OCI-LY3 (cell line): Measurements from ENCODE around the gene SART3.
A peak's percentile ranks its signal among the peaks of the same experiment; 100 is the strongest.

Source experiments
- H2AFZ ChIP-seq: fragments of 200-600, 300-600 bp; shearing (Covaris generic); 2 replicates; pipeline ENCODE4 v1.6.0; 2014; ENCODE audit warnings: antibody characterized with exemption, low read depth, low read length
- H3K27ac ChIP-seq: fragments of 200-600, 300-600 bp; sonication (generic); 2 replicates; pipeline ENCODE4 v1.5.1; 2014; ENCODE audit warnings: mild to moderate bottlenecking, low read length, moderate library complexity, mixed read lengths
- H3K27me3 ChIP-seq: fragments of 200-600, 300-600 bp; sonication (generic); 2 replicates; pipeline ENCODE4 v1.6.1; 2014; ENCODE audit warnings: low read depth, low read length, mixed read lengths
- H3K36me3 ChIP-seq: fragments of 200-600, 300-600 bp; sonication (generic); replicated peaks from 2 replicates; pipeline ENCODE3; 2014; ENCODE audit warnings: low read depth, low read length, mixed read lengths
- H3K4me1 ChIP-seq: fragments of 300-600, 200-600 bp; sonication (generic); 2 replicates; pipeline ENCODE4 v1.6.1; 2014; ENCODE audit warnings: low read length, mixed read lengths
- H3K4me2 ChIP-seq: fragments of 200-600, 300-600 bp; sonication (generic); 2 replicates; pipeline ENCODE4 v1.6.1; 2014; ENCODE audit warnings: low read length, mixed read lengths
- H3K4me3 ChIP-seq: fragments of 300-600, 200-600 bp; sonication (generic); 2 replicates; pipeline ENCODE4 v1.5.1; 2014; ENCODE audit warnings: antibody characterized with exemption, mild to moderate bottlenecking, low read length, moderate library complexity
- H3K79me2 ChIP-seq: fragments of 300-600, 200-600 bp; shearing (Covaris generic); 2 replicates; pipeline ENCODE4 v1.6.1; 2014; ENCODE audit warnings: mild to moderate bottlenecking, low read length, mixed read lengths
- H3K9ac ChIP-seq: fragments of 300-600, 200-600 bp; shearing (Covaris generic); 2 replicates; pipeline ENCODE4 v1.6.0; 2014; ENCODE audit warnings: mild to moderate bottlenecking, low read length, moderate library complexity
- H3K9me3 ChIP-seq: fragments of 200-600, 300-600 bp; shearing (Covaris generic); 2 replicates; pipeline ENCODE4 v1.6.1; 2014; ENCODE audit warnings: low read length, mixed read lengths; ENCODE audit not compliant: insufficient read depth
- H4K20me1 ChIP-seq: fragments of 200-600, 300-600 bp; sonication (generic); 2 replicates; pipeline ENCODE4 v1.6.1; 2016; ENCODE audit warnings: low read length, mixed read lengths; ENCODE audit not compliant: insufficient read depth
- CTCF ChIP-seq: fragments of 200-600, 300-600 bp; sonication (generic); IDR thresholded peaks from 2 replicates; pipeline ENCODE4 v1.5.1; 2014; ENCODE audit warnings: antibody characterized with exemption, low read length, low read depth
- EZH2phosphoT487 ChIP-seq: fragments of 200-600 bp; shearing (Covaris generic); IDR thresholded peaks from 2 replicates; pipeline ENCODE4 v1.6.1; 2018; ENCODE audit warnings: antibody characterized with exemption, mixed run types, low read depth

SART3 gene

DNA sequence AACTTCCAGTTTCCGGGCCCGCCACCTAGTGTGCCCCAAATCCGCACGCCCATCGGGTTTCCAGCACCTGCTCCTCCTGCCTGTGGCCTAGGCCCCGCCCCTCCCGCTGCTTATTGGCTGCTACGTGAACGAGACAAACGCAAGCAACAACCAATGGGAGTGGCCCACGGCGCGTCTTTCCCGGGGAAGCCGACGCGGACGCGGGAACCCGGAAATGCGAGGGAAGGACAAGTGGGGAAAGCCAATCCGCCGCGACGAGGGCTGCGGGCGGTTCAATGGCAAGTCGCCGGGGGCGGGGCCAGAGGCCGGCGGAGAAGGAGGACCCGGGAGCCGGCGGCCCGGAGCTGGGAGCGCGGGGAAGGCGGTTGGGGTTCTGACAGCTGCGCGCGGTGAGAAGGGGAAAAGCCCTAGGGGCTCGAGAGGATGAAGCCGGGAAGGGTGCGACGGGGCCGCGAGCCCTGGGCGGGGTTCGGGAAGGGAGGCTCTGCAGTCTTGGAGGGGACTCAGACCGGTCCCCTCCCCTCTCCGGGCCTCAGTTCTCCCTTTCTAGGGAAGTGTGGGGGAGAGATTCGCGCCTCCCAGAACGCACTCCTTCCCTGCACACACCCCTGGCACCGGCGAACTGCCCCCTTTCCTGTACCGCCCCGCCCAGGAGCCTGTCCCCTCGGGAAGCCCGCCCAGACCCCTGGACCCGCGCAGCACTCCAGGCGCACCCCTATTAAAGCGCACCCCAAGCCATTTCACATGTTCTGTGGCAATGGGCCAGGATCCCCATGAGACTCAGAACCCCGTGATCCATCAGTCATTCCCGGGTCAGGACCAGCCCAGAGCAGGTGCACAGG lies 45.8 kb downstream of the SART3 start, which contains the start of gene FICD:
TSS of gene FICD (plus strand) at position 305 of the 842 bp plus-strand sequence. CDS start 1,696 bp downstream, outside the sequence.
- Histone ChIP-seq H3K79me2 (peaks cover 12% of the 10 kb centered on the region), H3K27ac (peak within 1 kb of the TSS; percentile 49), H3K36me3 (peaks cover 31% of the 10 kb centered on the region), H2AFZ (0 out of 2 replicates have a peak within 1 kb of the TSS, but pooled peaks have one; percentile 63), H3K9me3 (no peaks in the 10 kb centered on the region), H3K4me2 (peak within 1 kb of the TSS; percentile 85), H3K9ac (peak within 1 kb of the TSS; percentile 84), H4K20me1 (0 out of 2 replicates have a peak, but pooled peaks cover 3% of the 10 kb centered on the region), H3K4me3 (peak within 1 kb of the TSS; percentile 96), H3K27me3 (no peaks in the 10 kb centered on the region), H3K4me1 (peaks cover 36% of the 10 kb centered on the region)
- TF ChIP-seq EZH2phosphoT487 = no peak
- no peak for TF ChIP-seq CTCF

GRCh38 chr12:108514468-108514972 lies 46.5 kb downstream of the SART3 start:
- TF ChIP-seq EZH2phosphoT487 = no peak
- TF ChIP-seq CTCF = 0 out of 2 replicates have a peak, but pooled peaks have one; percentile 10
- peaks cover 28% of the 10 kb centered on the region for H3K36me3 ChIP-seq
- H3K27me3 ChIP-seq = no peaks in the 10 kb centered on the region
- peak overlapping the region; percentile 70 for H3K4me2 ChIP-seq
- H2AFZ ChIP-seq = 0 out of 2 replicates have a peak overlapping the region, but pooled peaks have one; percentile 63
- H3K4me1 ChIP-seq = peaks cover 36% of the 10 kb centered on the region
- 0 out of 2 replicates have a peak overlapping the region, but pooled peaks have one; percentile 10 for H3K27ac ChIP-seq
- peaks cover 12% of the 10 kb centered on the region for H3K79me2 ChIP-seq
- 0 out of 2 replicates have a peak, but pooled peaks cover 3% of the 10 kb centered on the region for H4K20me1 ChIP-seq
- H3K9ac ChIP-seq = peak overlapping the region; percentile 56; the same call in 1 of the 2 replicates
- peak overlapping the region; percentile 96 for H3K4me3 ChIP-seq
- H3K9me3 ChIP-seq = no peaks in the 10 kb centered on the region

DNA sequence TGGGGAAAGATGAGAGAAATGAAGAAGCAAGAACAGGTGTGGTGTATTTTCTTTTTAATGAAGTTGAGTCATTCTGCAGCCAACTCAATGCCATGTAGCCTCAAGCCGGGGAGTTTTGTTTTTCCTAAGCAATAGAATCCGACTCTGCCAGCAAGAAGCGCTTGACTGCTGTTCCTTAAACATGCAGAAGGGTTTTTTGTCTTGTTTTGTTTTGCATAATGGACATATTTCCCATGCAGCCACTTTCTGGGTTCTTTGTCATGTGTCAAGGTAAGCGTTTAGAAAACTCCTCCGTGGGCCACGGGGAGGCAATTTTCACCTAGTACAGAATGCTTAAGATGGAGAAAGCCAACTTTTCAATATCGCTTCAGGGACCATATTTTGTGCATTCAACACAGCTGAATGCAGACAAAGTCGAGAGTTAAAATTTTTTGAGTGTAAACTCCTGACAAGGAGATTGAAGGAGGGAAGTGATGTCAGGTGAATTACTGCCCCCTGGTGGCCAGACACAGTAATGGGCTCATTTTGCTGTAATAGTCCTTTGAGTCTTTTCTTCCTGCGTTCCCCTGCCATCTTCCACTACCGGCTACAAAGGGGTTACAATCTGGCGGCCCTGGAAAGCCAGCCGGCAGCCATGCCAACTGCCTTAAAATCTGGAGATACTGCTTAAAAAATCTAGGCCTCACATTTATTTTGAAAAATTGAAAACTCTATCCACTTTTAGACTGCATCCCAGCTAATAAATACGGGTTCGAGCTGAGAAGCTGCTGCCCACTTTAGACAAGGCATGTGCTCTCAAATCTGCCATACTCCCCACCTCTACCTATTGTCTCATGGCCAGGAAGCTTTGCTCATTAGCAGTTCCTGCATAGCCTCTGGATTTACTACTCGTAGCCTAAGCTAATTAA lies 49.1 kb downstream of the SART3 start:
- Histone ChIP-seq H3K27me3 (no peaks in the 10 kb centered on the region), H3K4me2 (peak overlapping the region; percentile 88), H3K4me3 (peak overlapping the region; percentile 70), H4K20me1 (0 out of 2 replicates have a peak, but pooled peaks cover 2% of the 10 kb centered on the region), H3K27ac (peak overlapping the region; percentile 93), H3K9me3 (no peaks in the 10 kb centered on the region), H3K9ac (peak overlapping the region; percentile 48), H3K79me2 (peaks cover 12% of the 10 kb centered on the region), H3K36me3 (peaks cover 6% of the 10 kb centered on the region), H3K4me1 (peaks cover 47% of the 10 kb centered on the region), H2AFZ (0 out of 2 replicates have a peak overlapping the region, but pooled peaks have one; percentile 12)
- peak; percentile 91 for TF ChIP-seq CTCF
- no peak for TF ChIP-seq EZH2phosphoT487
